AG09309 (cell line): ENCODE measurements around the gene NPW.

Experiments
- DNase-seq: peaks from one replicate; pipeline ENCODE4 v3.0.0-alpha.2; 2010; ENCODE audit warnings: low read depth
- H3K4me3 ChIP-seq: 2 replicates; pipeline ENCODE4 v1.5.1; 2011; ENCODE audit warnings: mild to moderate bottlenecking, low read depth, low read length, moderate library complexity; ENCODE audit not compliant: control insufficient read depth
- TF ChIP-seq, protein P1 (sequence below): IDR thresholded peaks from 2 replicates; pipeline ENCODE4 v1.5.1; 2011; ENCODE audit warnings: mild to moderate bottlenecking, low read depth, low read length, inconsistent platforms; ENCODE audit not compliant: insufficient read depth, control insufficient read depth; ENCODE audit errors: missing control alignments

Gene NPW

DNA sequence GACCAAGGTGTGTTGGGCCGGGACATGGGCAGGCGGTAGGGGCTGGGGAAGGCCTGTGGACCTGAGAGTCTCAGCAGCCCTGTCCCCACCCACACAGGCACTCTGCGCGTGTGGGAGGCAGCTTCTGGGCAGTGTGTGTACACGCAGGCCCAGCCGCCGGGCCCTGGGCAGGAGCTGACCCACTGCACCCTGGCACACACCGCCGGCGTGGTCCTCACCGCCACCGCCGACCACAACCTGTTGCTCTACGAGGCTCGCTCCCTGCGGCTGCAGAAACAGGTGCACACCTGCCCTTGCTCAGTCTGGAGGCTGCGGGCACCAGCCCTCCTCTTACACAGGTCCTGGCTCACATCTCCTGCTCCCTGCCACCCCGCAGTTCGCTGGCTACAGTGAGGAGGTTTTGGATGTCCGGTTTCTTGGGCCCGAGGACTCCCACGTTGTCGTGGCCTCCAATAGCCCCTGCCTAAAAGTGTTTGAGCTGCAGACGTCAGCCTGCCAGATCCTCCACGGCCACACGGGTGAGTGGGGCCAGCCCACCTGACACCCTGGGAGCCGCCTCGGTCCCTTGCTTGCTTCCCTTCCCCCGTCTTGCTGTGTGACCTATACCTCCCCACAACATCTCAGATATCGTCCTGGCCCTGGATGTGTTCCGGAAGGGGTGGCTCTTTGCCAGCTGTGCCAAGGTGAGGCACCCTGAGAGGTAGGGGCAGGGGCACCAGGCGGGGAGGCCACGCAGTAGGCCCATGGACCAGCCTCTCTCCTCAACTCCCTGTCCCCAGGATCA, 44.0 kb upstream of the NPW start:
- H3K4me3 ChIP-seq: no peak overlapping the region
- TF ChIP-seq, protein P1, sequence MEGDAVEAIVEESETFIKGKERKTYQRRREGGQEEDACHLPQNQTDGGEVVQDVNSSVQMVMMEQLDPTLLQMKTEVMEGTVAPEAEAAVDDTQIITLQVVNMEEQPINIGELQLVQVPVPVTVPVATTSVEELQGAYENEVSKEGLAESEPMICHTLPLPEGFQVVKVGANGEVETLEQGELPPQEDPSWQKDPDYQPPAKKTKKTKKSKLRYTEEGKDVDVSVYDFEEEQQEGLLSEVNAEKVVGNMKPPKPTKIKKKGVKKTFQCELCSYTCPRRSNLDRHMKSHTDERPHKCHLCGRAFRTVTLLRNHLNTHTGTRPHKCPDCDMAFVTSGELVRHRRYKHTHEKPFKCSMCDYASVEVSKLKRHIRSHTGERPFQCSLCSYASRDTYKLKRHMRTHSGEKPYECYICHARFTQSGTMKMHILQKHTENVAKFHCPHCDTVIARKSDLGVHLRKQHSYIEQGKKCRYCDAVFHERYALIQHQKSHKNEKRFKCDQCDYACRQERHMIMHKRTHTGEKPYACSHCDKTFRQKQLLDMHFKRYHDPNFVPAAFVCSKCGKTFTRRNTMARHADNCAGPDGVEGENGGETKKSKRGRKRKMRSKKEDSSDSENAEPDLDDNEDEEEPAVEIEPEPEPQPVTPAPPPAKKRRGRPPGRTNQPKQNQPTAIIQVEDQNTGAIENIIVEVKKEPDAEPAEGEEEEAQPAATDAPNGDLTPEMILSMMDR: no peak
- no peak for DNase-seq

DNA sequence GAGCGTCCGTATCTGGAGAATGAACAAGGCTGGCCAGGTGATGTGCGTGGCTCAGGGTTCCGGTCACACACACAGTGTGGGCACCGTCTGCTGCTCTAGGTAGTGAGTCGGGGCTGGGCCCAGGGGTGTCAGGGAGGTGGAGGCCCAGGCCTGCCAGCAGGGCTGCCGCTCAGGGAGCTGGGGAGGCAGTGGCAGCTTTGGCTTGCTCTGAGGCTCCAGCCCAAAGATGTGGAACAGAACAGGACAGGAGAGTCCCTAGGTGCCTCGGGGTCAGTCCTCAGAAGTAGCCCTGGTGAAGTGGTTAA, 43.4 kb upstream of the NPW start:
- H3K4me3 ChIP-seq: no peak overlapping the region
- TF ChIP-seq, protein P1: no peak
- DNase-seq: no peak

DNA sequence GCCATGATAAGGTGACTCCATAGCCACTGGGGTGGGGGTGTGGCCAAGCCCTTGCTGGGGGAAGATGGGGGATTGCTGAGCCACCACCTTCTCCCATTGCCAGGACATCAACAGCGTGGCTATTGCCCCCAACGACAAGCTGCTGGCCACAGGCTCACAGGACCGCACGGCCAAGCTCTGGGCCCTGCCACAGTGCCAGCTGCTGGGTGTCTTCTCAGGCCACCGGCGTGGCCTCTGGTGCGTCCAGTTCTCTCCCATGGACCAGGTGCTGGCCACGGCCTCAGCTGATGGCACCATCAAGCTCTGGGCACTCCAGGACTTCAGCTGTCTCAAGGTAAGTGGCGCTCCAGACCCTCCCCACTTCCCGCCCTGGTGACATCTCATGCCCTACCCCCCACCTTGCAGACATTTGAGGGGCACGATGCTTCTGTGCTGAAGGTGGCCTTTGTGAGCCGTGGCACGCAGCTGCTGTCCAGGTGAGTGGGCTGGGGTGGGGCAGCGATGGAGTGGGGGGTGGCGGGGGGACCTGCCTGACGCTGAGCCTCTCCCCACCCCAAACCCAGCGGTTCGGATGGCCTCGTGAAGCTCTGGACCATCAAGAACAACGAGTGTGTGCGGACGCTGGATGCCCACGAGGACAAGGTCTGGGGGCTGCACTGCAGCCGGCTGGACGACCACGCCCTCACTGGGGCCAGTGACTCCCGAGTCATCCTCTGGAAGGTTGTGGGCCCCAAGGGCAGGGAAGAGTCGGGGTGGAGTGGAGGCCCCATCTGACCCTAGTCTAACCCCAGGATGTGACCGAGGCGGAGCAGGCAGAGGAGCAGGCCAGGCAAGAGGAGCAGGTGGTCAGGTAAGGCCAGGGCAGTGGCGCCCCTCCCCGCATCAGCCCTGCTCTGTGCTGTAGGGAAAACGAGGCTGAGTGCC, 42.4 kb upstream of the NPW start:
- TF ChIP-seq, protein P1: no peak
- no peak overlapping the region for H3K4me3 ChIP-seq
- no peak for DNase-seq

DNA sequence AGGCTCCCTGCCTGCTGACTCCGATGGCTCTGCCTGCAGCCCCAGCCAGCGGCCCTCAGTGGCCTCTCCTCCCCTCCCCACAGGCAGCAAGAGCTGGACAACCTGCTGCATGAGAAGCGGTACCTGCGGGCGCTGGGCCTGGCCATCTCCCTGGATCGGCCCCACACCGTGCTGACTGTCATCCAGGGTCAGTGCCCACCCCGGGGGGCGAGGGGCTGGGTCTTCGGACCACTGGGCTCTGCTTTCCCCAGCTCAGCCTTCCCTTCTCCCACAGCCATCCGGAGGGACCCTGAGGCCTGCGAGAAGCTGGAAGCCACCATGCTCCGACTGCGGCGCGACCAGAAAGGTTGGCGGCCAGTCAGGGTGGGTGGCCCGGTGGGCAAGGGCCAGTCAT, 41.7 kb upstream of the NPW start:
- no peak overlapping the region for H3K4me3 ChIP-seq
- DNase-seq: no peak
- TF ChIP-seq, protein P1: no peak

DNA sequence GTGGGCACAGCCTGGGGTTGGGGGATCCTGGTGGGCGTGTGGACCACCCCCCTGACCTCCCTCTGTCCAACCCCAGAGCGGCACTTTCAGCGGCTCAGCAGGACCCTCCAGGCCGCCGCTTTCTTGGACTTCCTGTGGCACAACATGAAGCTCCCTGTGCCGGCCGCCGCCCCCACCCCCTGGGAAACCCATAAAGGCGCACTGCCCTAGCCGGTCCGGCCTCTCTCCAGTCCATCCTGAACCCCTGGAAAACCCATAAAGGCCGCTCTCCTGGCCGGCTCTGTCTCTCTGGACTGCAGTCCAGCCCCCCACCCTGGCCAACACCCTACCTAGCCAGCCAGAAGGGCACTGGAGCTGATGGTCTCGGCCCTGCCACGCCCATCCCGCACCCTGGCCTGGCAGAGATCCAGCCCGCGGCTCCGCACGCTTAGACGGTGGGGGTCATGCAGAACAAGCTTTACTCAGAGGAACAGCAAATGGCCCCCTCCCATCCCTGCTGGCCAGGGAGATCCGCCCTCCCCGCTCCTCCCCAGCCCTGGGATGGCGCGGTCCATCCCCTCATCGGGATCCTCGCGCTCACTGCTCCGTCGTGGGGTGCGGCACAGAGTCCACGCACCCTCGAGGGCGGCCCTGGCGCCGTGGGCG, 41.0 kb upstream of the NPW start:
- H3K4me3 ChIP-seq: no peak overlapping the region
- DNase-seq: no peak
- TF ChIP-seq, protein P1: no peak

DNA sequence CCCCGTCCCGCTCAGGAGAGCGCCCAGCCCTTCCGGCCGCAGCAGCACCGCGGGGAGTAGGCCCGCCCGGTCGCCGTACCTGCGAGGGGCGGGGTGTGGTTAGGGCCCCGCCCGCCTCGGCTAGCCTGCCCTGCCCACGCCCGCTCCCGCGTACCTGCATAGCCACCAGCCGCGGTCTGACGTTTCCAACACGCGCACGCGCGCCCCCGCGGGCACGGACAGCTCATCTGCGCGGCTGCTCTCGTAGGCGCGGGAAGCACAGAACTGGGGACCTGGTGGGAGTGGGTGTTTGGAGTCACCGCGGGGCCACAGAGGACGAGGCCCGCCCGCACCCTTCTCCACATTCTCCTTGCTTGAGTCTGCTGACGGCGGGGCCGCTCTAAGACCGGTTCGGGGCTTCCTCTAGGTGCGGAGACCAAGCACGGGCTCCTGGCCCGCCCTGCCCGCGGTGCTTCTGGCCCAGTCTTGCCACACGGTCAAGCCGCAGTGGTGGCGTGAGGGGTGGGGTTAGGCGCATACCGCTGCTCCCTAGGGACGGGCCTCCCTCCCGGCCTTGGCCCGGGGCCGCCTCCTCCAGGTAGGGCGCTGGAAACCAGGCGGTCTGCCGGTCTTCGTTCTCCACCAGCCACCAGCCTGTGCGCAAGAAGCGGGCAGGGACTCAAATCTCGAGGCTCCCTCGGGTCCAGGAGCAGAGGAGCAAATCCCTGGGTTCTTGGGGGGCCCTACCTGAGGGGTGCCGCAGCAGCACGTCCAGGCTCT, 40.1 kb upstream of the NPW start:
- no peak for DNase-seq
- no peak overlapping the region for H3K4me3 ChIP-seq
- TF ChIP-seq, protein P1: no peak
